Measurements from ENCODE around the gene KANK2. TPM values are rescaled to one million over a fixed set of nuclear protein-coding genes. Genes with fewer than 3 reads are reported as not detected.

The KANK2 gene
- total and polyA plus RNA-seq, 2 of the 8 experiments (the other 6 are each of a cell fraction or from before 2014, with no cell fraction given), result 25.2 to 42.3 TPM

GRCh38 chr19:11200931-11201330 is 3.6 kb upstream of the KANK2 start:
- H3K27ac ChIP-seq (ENCODE audit: low read depth, low read length), result no peak overlapping the region
- no peak overlapping the region for H3K4ac ChIP-seq (replicated peaks; ENCODE audit: insufficient read length, low read depth, low read length)
- no peaks in the 10 kb centered on the region for H3K27me3 ChIP-seq (replicated peaks in 1 of 4; ENCODE audit: control insufficient read depth in 3 of 4, extremely low read depth in 1 of 4, insufficient read depth in 3 of 4, low read length in 3 of 4)
- H4K20me1 ChIP-seq (replicated peaks in 1 of 2; ENCODE audit: control insufficient read depth in 1 of 2, insufficient read depth in 2 of 2, low read length in 2 of 2), result peaks cover 0 to 1% of the 10 kb centered on the region in 2 experiments
- no peak overlapping the region for H3K56ac ChIP-seq (replicated peaks; ENCODE audit: insufficient read length, low read depth, low read length)
- H3K23ac ChIP-seq (ENCODE audit: insufficient read length), result no peak overlapping the region
- POLR2A ChIA-PET (ENCODE audit: partially characterized antibody), result interaction anchor here (0.6 to 1.3 kb wide), 2 partner anchors 45 to 78 kb away, joined by 3 read pairs; no protein-coding TSS in a partner anchor
- H2BK12ac ChIP-seq (ENCODE audit: low read depth, low read length), result no peak overlapping the region
- H2BK20ac ChIP-seq (ENCODE audit: low read length), result no peak overlapping the region
- H3K14ac ChIP-seq (ENCODE audit: insufficient read length), result no peak overlapping the region
- H3K9ac ChIP-seq (replicated peaks in 1 of 4; ENCODE audit: extremely low read depth in 1 of 4, low read depth in 3 of 4, low read length in 3 of 4), result no peak overlapping the region
- no peak overlapping the region for H2BK120ac ChIP-seq (replicated peaks; ENCODE audit: low read depth, low read length)
- no peak overlapping the region for H3K4me3 ChIP-seq (ENCODE audit: extremely low read depth in 1 of 4, insufficient read depth in 2 of 4, low read depth in 3 of 4, low read length in 4 of 4)
- no peak overlapping the region for H4K5ac ChIP-seq (ENCODE audit: insufficient read length, low read depth, low read length)
- H3K4me2 ChIP-seq (ENCODE audit: insufficient read depth in 1 of 2, low read depth in 2 of 2, low read length in 2 of 2), result no peak overlapping the region
- H3K79me1 ChIP-seq (ENCODE audit: low read depth, low read length), result no peaks in the 10 kb centered on the region
- no peak overlapping the region for H4K8ac ChIP-seq (ENCODE audit: extremely low read depth, insufficient read depth, low read length)
- H2AK5ac ChIP-seq (ENCODE audit: low read depth, low read length), result no peak overlapping the region
- WGBS, 2 experiments (ENCODE audit: extremely low coverage in 1 of 2, insufficient coverage in 1 of 2, insufficient read length in 1 of 2, insufficient replicate concordance in 2 of 2, low coverage in 1 of 2, low lambda C conversion rate in 2 of 2, missing lambda C conversion rate in 1 of 2), result 86% methylated on average over 8 of the region's 9 CpGs; no CpG with 5 or more reads in 1 of the 2 experiments
- FAIRE-seq (no peak), DNase-seq (ENCODE audit: low read depth in 1 of 2, low spot score in 2 of 2) (no peak)
- H3K79me2 ChIP-seq (ENCODE audit: control insufficient read depth in 1 of 2, insufficient read depth in 2 of 2, low read length in 2 of 2), result no peaks in the 10 kb centered on the region
- H2BK5ac ChIP-seq (ENCODE audit: low read depth, low read length), result no peak overlapping the region
- H3K18ac ChIP-seq (ENCODE audit: extremely low read depth, low read length), result no peak overlapping the region
- H2BK15ac ChIP-seq (ENCODE audit: low read length), result no peak overlapping the region
- CTCF ChIA-PET (ENCODE audit: partially characterized antibody), result interaction anchor here (1.4 kb wide), 1 partner anchor 10 kb away, joined by 3 read pairs; no protein-coding TSS in a partner anchor
- no peaks in the 10 kb centered on the region for H3K9me3 ChIP-seq (ENCODE audit: insufficient read depth in 2 of 2, low read depth in 1 of 2, low read length in 1 of 2)
- peaks cover 0 to 3% (median 0%) of the 10 kb centered on the region in 4 experiments; a peak in 1 of 8 replicates for H3K36me3 ChIP-seq (ENCODE audit: control insufficient read depth in 2 of 4, insufficient read depth in 4 of 4, low read length in 3 of 4)
- no peak overlapping the region for H4K91ac ChIP-seq (replicated peaks; ENCODE audit: insufficient read length, low read length)
- peaks cover 6% of the 10 kb centered on the region; the same call in 1 of the 2 replicates for H3K23me2 ChIP-seq (ENCODE audit: low read depth, low read length)
- peaks cover 0 to 3% (median 2%) of the 10 kb centered on the region in 4 experiments; a peak in 3 of 7 replicates for H3K4me1 ChIP-seq (replicated peaks in 1 of 4; ENCODE audit: control insufficient read depth in 3 of 4, insufficient read depth in 4 of 4, low read length in 3 of 4)
- TF ChIP-seq RXRA (IDR thresholded peaks at IDR 0.05; ENCODE audit: insufficient read depth, low read depth, low read length), result no peak
- TF ChIP-seq SP2 (IDR thresholded peaks at IDR 0.05; ENCODE audit: low read length), result no peak
- no peak for TF ChIP-seq EGR1 (IDR thresholded peaks at IDR 0.05; ENCODE audit: borderline replicate concordance, low read depth, low read length)
- no peak for TF ChIP-seq EZH2 (IDR thresholded peaks at IDR 0.05; ENCODE audit: low read depth, low read length, severe bottlenecking)
- no peak overlapping the region for H2AFZ ChIP-seq (ENCODE audit: low read length)

Measured in H1 (cell line).